ENCODE results near the gene IGFBP6.

The IGFBP6 gene

GRCh38 chr12:53051881-53052412 is 45.5 kb upstream of the IGFBP6 start:
- TF ChIP-seq CTCF (IDR thresholded peaks at IDR 0.05) = no peak

DNA sequence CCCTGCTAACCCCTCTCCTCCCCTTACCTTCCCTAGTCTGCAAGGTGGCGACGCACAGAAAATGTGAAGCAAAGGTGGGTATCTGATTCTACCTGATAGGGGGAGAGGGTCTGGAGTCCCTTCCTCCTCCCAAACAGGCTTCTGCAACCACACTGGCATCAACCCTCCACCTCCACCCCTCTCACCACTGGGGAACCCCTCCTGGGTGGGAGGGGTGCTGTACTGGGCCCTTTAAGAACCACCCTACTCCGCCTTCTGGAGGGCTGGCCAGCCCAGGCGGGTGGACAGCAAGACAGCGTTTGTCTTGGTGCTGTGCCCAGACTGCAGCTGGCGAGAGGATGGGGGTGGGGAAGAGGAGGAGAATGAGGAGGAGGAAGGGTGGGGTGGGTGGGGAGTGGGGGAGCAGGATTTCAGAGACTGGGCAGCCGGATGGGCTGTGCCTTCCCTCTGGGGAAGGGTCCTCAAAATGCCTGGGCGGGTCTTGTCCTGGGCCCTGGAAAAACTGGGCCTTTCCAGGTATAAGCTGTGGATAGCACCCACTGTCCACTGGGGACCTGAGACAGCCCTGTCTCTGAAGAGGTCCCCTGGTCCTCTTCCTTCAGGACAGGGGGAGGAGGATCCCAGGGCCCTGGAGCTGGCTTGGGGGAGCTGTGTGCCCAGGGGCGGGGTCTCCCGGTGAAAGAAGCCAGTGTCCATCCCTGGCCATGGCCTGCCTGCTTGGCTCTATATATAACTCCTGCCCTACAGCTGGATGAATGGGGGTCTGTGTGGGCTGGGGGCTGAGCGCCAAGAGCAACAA is 44.8 kb upstream of the IGFBP6 start:
- no peak for TF ChIP-seq CTCF (IDR thresholded peaks at IDR 0.05)

GRCh38 chr12:53053218-53054111 is 44.0 kb upstream of the IGFBP6 start:
- peak; percentile 91 for TF ChIP-seq CTCF (IDR thresholded peaks at IDR 0.05)

DNA sequence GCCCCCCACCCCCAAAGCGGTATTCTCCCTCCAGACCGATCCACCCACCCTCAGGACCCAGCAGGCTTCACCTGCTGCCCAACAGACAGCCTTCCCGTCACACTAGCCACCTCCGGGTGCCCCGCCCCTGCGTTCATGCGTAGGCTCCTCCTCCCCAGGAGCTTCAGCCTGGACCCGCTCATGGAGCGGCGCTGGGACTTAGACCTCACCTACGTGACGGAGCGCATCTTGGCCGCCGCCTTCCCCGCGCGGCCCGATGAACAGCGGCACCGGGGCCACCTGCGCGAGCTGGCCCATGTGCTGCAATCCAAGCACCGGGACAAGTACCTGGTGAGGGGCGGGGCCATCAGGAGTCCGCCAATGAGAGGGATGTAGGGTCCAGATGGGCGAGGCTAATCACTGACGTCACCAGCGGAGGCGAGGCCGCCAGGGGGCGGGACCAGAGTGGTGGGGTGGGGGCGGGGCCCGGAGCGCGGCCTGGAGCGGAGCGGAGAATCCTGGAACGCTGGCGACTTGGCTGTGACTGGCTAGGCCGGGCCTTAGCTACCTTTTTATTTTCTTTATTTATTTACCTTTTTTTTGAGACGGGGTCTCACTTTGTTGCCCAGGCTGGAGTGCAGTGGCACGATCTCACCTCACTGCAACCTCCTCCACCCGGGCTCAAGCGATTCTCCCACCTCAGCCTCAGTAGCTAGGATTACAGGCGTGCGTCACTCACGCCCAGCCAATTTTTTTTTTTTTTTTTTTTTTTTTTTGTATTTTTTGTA is 43.2 kb upstream of the IGFBP6 start:
- no peak for TF ChIP-seq CTCF (IDR thresholded peaks at IDR 0.05)

- TF ChIP-seq CTCF (IDR thresholded peaks at IDR 0.05) = no peak
Measured at GRCh38 chr12:53055471-53056266, 41.8 kb upstream of the IGFBP6 start.

DNA sequence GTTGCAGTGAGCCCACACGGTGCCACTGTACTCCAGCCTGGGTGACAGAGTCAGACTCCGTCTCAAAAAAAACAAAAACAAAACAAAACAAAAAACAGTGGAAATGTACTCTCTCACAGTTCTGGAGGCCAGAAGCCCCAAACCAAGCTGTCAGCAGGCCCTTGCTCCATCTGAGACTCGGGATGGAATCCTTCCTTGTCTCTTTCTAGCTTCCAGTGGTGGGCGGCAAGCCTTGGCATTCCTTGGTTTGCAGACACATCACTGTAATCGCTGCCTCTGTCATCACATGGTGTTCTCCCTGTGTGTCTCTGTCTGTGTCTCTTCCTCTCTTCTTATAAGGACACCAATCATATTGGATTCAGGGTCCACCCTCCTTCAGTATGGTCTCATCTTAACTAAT is 41.2 kb upstream of the IGFBP6 start:
- no peak for TF ChIP-seq CTCF (IDR thresholded peaks at IDR 0.05)
